ENCODE data around the gene RPL38.
"Not testable (repeated sequence)": the region's sequence is repeated elsewhere in the genome, so short reads cannot be mapped to it uniquely, and the experiment has no call there.

The RPL38 gene

GRCh38 chr17:74185571-74186185 is 17.8 kb upstream of the RPL38 start:
- no peak for DNase-seq

- DNase-seq, result no peak
Measured at GRCh38 chr17:74186498-74186897, 17.0 kb upstream of the RPL38 start.

- no peak for DNase-seq
Measured at GRCh38 chr17:74187761-74188160, 15.7 kb upstream of the RPL38 start.

- DNase-seq, result not testable (repeated sequence)
Measured at GRCh38 chr17:74188687-74189086, 14.8 kb upstream of the RPL38 start.

GRCh38 chr17:74190154-74190553 is 13.3 kb upstream of the RPL38 start:
- DNase-seq, result peak; percentile 85

- DNase-seq, result peak; percentile 65
Measured at GRCh38 chr17:74190807-74191406, 12.6 kb upstream of the RPL38 start.

GRCh38 chr17:74192950-74193781 is 10.3 kb upstream of the RPL38 start:
- DNase-seq, result peak; percentile 80

GRCh38 chr17:74194682-74195081 is 8.8 kb upstream of the RPL38 start:
- no peak for DNase-seq

GRCh38 chr17:74196541-74197317 is 6.7 kb upstream of the RPL38 start:
- DNase-seq, result peak; percentile 77

GRCh38 chr17:74197801-74198200 is 5.7 kb upstream of the RPL38 start:
- DNase-seq, result no peak

- no peak for DNase-seq
Measured at GRCh38 chr17:74198694-74199093, 4.8 kb upstream of the RPL38 start.

- peak; percentile 88 for DNase-seq
Measured at GRCh38 chr17:74199306-74200092, 4.0 kb upstream of the RPL38 start.

GRCh38 chr17:74200112-74200511 is 3.4 kb upstream of the RPL38 start:
- no peak for DNase-seq

- DNase-seq, result no peak
Measured at GRCh38 chr17:74201250-74201649, 2.2 kb upstream of the RPL38 start.

- DNase-seq, result no peak
Measured at GRCh38 chr17:74201948-74202347, 1.5 kb upstream of the RPL38 start.

GRCh38 chr17:74202938-74203337 is 540 bp upstream of the RPL38 start:
- no peak for DNase-seq

GRCh38 chr17:74204474-74204873 is 996 bp downstream of the RPL38 start:
- DNase-seq, result no peak

- DNase-seq, result no peak
Measured at GRCh38 chr17:74205274-74205673, 1.8 kb downstream of the RPL38 start.

- DNase-seq, result no peak
Measured at GRCh38 chr17:74206332-74206818, 2.9 kb downstream of the RPL38 start.

GRCh38 chr17:74210191-74211140 is 7.0 kb downstream of the RPL38 start:
- peak; percentile 83 for DNase-seq

Measured in eye (tissue), 1 donor.